Activated naive CD4-positive, alpha-beta T cell treated with anti-CD3 and anti-CD28 coated beads, Interleukin-2, amount 50 U/mL, for 72 hours (primary cell): ENCODE results near the gene APOBR. TPM values are rescaled to one million over a fixed set of nuclear protein-coding genes. Genes with fewer than 3 reads are reported as not detected.
"Not testable (repeated sequence)": the region's sequence is repeated elsewhere in the genome, so short reads cannot be mapped to it uniquely, and the experiment has no call there.

ENCODE experiments used
- ATAC-seq, 2 donors: fragments of 150-1000 bp; cut with Tn5 transposase; 2 replicates each; pipeline ENCODE4 v1.10.0; 2021; ENCODE audit warnings: mild to moderate bottlenecking in 2 of 2, moderate library complexity in 2 of 2
- DNase-seq, 2 donors: peaks; one replicate each; pipeline ENCODE4 v3.0.0; 2021 to 2022; ENCODE audit warnings: low spot score in 2 of 2
- H3K27ac Mint-ChIP-seq, 2 donors: one replicate each; pipeline ENCODE4 v1.8.0; 2022; ENCODE audit warnings: mild to moderate bottlenecking in 2 of 2, mixed read lengths in 2 of 2
- H3K36me3 Mint-ChIP-seq, 2 donors: one replicate each; pipeline ENCODE4 v1.8.0; 2022; ENCODE audit warnings: mixed read lengths in 2 of 2
- H3K9me3 Mint-ChIP-seq, 2 donors: one replicate each; pipeline ENCODE4 v1.8.0; 2022; ENCODE audit warnings: mixed read lengths in 2 of 2
- total RNA-seq, 2 donors: library from RNA; stranded (reverse); gene quantifications; one replicate each; pipeline ENCODE4 v1.2.3, GENCODE V29; 2022

Gene APOBR
- total RNA-seq, 2 donors from 2014 or later, result 0.93 to 2.9 TPM

GRCh38 chr16:28495795-28496749 lies 1.6 kb downstream of the APOBR start:
- no peak for ATAC-seq
- H3K27ac Mint-ChIP-seq, result peak overlapping the region; percentile 95 to 96
- peaks cover 0 to 10% of the 10 kb centered on the region in 2 donors for H3K36me3 Mint-ChIP-seq
- DNase-seq, result no peak
- H3K9me3 Mint-ChIP-seq, result no peaks in the 10 kb centered on the region

GRCh38 chr16:28496844-28497243 lies 2.4 kb downstream of the APOBR start:
- Mint-ChIP-seq H3K9me3 (no peaks in the 10 kb centered on the region), H3K27ac (no peak overlapping the region), H3K36me3 (peaks cover 0 to 2% of the 10 kb centered on the region in 2 donors)
- DNase-seq (no peak), ATAC-seq (no peak)

DNA sequence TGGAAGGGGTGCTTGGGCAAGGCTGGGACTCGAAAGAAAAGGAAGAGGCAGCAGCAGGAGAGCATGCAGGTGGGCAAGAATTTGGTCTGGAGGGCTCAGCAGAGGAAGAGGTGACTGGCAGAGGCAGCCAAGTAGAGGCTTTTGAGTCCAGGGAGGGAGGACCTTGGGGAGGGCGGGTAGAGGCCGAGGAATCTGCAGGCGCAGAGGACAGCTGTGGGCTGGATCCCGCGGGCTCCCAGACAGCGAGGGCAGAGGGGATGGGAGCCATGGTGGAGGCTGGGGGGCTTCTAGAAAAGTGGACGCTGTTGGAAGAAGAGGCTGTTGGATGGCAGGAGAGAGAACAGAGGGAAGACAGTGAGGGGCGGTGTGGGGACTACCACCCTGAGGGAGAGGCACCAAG lies 2.9 kb downstream of the APOBR start:
- no peak for DNase-seq
- Mint-ChIP-seq H3K27ac (peak overlapping the region in 1 of 2 donors; percentile 23), H3K9me3 (no peaks in the 10 kb centered on the region), H3K36me3 (no peaks in the 10 kb centered on the region)
- no peak for ATAC-seq

DNA sequence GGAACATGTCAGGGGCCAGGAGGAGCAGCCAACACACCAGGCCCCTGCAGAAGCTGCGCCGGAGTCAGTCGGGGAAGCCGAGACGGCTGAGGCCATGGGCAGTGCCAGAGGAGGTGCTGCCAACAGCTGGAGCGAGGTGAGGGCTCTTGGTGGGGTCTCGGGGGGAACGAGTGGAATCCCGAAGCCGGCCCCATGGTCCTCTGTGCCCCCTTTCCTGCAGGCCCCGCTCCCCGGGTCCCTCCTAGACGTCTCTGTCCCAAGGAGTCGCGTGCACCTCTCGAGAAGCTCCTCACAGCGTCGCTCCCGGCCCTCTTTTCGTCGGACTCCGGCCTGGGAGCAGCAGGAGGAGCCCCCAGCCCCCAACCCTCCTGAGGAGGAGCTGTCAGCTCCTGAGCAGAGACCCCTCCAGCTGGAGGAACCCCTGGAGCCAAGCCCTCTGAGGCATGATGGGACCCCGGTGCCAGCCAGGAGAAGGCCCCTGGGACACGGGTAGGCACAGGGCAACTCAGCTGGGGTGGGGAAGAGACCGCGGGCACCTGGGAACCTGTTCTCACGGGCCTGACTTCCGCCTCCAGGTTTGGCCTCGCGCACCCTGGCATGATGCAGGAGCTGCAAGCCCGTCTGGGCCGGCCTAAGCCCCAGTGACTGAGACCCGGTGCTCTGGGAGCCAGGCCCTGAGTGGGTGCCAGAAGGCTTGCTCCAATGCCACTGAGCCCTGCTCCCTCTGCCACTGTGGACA lies 3.6 kb downstream of the APOBR start:
- ATAC-seq (no peak), DNase-seq (no peak)
- no peaks in the 10 kb centered on the region for H3K36me3 Mint-ChIP-seq
- H3K27ac Mint-ChIP-seq, result no peak overlapping the region
- H3K9me3 Mint-ChIP-seq, result no peaks in the 10 kb centered on the region

- H3K36me3 Mint-ChIP-seq, result no peaks in the 10 kb centered on the region
- H3K27ac Mint-ChIP-seq, result no peak overlapping the region
- no peak for DNase-seq
- no peak for ATAC-seq
- H3K9me3 Mint-ChIP-seq, result no peaks in the 10 kb centered on the region
These were observed 4.4 kb downstream of the APOBR start for GRCh38 chr16:28498666-28499381.

DNA sequence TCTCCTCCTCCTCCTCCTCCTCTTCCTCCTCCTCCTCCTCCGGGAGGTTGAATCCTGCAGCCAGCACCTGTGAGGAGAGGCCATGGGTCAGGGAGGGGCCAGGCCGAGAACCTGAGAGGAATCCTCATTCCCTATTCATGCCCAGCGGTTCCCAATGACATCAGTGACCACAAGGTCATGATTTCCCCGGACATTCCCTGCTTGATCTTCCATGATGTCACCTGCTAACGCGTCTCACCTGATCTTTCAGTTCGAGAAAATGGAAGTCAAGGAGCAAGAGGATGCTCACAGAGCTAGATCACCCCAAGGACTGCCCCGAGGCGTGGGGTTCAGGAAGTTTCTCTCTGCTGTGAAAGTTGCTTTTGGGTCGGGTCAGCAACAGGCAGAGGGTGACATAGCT lies 5.4 kb downstream of the APOBR start:
- H3K27ac Mint-ChIP-seq, result no peak overlapping the region
- no peaks in the 10 kb centered on the region for H3K36me3 Mint-ChIP-seq
- no peak for ATAC-seq
- no peak for DNase-seq
- no peaks in the 10 kb centered on the region for H3K9me3 Mint-ChIP-seq

DNA sequence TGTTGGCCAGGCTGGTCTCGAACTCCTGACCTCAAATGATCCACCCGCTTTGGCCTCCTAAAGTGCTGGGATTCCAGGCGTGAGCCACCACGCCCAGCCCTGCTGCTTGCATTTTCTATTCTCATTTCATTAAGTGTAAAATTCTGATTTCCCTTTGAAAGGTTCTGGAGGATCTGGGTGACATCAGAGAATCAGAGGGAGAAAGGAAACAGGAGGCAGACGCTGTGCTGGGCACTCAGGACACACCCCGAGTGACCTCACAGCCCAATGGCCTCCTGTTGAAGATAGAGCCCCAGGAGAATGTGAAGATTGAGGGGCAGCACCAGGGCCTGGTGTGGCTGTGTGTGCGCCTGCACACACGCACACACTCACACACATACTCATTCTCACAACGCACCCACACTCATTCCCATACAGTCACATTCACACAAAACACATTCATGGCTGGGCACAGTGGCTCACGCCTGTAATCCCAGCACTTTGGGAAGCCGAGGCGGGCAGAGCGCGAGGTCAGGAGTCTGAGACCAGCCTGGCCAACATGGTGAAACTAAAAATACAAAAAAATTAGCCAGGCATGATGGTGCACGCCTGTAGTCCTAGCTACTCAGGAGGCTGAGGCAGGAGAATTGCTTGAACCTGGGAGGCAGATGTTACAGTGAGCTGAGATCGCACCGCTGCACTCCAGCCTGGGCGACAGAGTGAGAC lies 6.2 kb downstream of the APOBR start:
- H3K36me3 Mint-ChIP-seq, DNase-seq, H3K27ac Mint-ChIP-seq, ATAC-seq, H3K9me3 Mint-ChIP-seq: not testable (repeated sequence)

GRCh38 chr16:28501258-28502232 lies 7.1 kb downstream of the APOBR start:
- ATAC-seq (peak in 1 of 2 donors; percentile 30), DNase-seq (no peak)
- H3K36me3 Mint-ChIP-seq, result no peaks in the 10 kb centered on the region
- no peak overlapping the region for H3K27ac Mint-ChIP-seq
- no peaks in the 10 kb centered on the region for H3K9me3 Mint-ChIP-seq

DNA sequence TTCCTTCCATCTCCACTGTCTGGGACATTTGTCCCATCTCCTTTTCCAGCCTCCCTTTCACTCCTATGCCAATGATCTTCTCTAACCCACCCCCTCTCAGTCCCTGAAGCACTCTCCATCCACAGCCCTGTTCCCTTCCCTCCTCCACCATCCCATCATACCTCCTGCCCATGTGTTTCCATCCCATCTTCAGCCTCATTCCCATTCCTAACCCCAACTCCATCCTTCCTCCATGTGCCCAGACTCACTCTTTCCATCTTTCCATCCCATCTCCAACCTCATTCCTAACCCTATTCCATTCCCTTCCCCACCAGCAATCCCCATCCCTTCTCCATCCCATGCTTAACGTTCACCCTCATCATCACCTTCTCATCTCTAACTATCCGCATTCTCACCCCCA lies 7.8 kb downstream of the APOBR start:
- ATAC-seq (no peak), DNase-seq (no peak)
- Mint-ChIP-seq H3K9me3 (no peaks in the 10 kb centered on the region), H3K27ac (no peak overlapping the region), H3K36me3 (no peaks in the 10 kb centered on the region)

DNA sequence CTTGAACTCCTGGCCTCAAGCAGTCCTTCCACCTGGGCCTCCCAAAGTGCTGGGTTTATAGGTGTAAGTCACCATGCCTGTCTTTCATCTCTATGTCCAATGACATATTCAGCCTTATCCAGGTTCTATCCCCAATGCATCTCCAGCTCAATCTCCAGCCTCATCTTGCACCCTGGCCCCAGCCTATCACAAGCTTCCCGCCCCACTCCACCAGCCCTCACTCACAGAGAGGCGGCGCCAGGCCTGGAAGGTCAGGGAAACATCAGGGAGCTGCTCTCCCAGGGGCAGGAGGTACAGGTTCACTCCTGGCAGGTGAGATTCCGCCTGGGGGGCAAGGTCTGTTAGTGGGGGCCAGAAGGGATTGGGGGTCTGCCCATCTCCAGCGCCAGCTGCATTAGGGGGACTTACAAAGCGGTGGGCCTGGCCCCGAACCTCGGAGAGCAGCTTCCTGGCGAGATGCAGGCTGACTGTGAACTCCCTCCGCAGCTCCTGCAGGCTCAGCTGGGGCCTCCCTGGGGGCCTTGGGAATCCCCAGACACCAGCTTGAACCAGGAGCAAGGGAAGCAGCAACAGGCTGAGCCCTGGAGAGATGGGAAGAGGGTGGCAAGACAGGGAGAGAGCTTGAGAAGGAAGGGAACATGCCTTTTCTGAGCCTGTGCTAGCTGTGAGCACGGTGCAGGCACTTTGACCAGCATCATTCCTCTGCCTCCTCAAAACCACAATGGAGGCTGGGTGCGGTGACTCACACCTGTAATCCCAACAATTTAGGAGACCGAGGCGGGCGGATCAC lies 9.2 kb downstream of the APOBR start:
- no peak for ATAC-seq

GRCh38 chr16:28504707-28505404 lies 10.4 kb downstream of the APOBR start:
- no peaks in the 10 kb centered on the region for H3K9me3 Mint-ChIP-seq
- no peaks in the 10 kb centered on the region for H3K36me3 Mint-ChIP-seq
- ATAC-seq (no peak), DNase-seq (no peak)
- no peak overlapping the region for H3K27ac Mint-ChIP-seq

More for the DNA sequence above, 9.2 kb downstream of the APOBR start:
- H3K36me3 Mint-ChIP-seq, result no peaks in the 10 kb centered on the region
- no peaks in the 10 kb centered on the region for H3K9me3 Mint-ChIP-seq
- DNase-seq, result no peak
- no peak overlapping the region for H3K27ac Mint-ChIP-seq

- no peak for ATAC-seq
- no peaks in the 10 kb centered on the region for H3K36me3 Mint-ChIP-seq
- no peaks in the 10 kb centered on the region for H3K9me3 Mint-ChIP-seq
- H3K27ac Mint-ChIP-seq, result no peak overlapping the region
- no peak for DNase-seq
These were observed 11.2 kb downstream of the APOBR start for GRCh38 chr16:28505489-28506137.

DNA sequence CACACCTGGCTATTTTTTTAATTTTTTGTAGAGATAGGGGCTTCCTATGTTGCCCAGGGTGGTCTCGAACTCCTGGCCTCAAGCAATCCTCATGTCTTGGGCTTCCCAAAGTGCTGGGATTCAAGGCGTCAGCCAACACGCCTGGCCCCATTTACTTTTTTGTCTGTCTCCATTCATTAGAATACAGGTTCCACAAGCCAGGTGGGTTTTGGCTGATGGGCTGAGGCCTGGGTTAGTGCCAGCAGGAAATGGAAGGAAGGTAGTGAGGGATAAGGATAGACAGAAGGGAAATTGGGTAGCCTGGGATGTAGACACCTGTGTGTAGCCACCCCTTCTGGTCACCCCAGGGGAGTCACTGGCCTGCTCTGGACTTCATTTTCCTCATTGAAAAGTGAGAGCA lies 16.6 kb downstream of the APOBR start:
- DNase-seq (no peak), ATAC-seq (no peak)
- no peak overlapping the region for H3K27ac Mint-ChIP-seq
- H3K36me3 Mint-ChIP-seq, result no peaks in the 10 kb centered on the region
- H3K9me3 Mint-ChIP-seq, result no peaks in the 10 kb centered on the region
